MM.1S (cell line): Measurements from ENCODE around the gene HSFX4.
A peak's percentile ranks its signal among the peaks of the same experiment; 100 is the strongest.

Experiments used
- DNase-seq: peaks from one replicate; pipeline ENCODE4 v3.0.0-alpha.2; 2015
- H2AFZ ChIP-seq: fragments of 300-600 bp; sonication (generic); 2 replicates; pipeline ENCODE4 v1.6.0; 2016; ENCODE audit warnings: antibody characterized with exemption, low read length
- H3F3A ChIP-seq: fragments of 300-600 bp; sonication (generic); 2 replicates; pipeline ENCODE4 v1.6.1; 2016; ENCODE audit warnings: mild to moderate bottlenecking, antibody characterized with exemption, low read length, moderate library complexity, mixed read lengths; ENCODE audit not compliant: insufficient read depth
- H3K27ac ChIP-seq: fragments of 300-600 bp; sonication (generic); 2 replicates; pipeline ENCODE4 v1.5.1; 2016; ENCODE audit warnings: mild to moderate bottlenecking, low read length
- H3K27me3 ChIP-seq: fragments of 300-600 bp; sonication (generic); replicated peaks from 2 replicates; pipeline ENCODE4 v1.6.0; 2016; ENCODE audit warnings: low read length; ENCODE audit not compliant: insufficient read depth
- H3K36me3 ChIP-seq: fragments of 300-600 bp; sonication (generic); replicated peaks from 2 replicates; pipeline ENCODE4 v1.6.1; 2016; ENCODE audit warnings: mild to moderate bottlenecking, low read length, mixed read lengths; ENCODE audit not compliant: insufficient read depth
- H3K4me1 ChIP-seq: fragments of 300-600 bp; sonication (generic); 2 replicates; pipeline ENCODE4 v1.6.1; 2016; ENCODE audit warnings: low read length, mixed read lengths
- H3K4me2 ChIP-seq: fragments of 300-600 bp; sonication (generic); 2 replicates; pipeline ENCODE4 v1.6.0; 2016; ENCODE audit warnings: low read depth, low read length
- H3K4me3 ChIP-seq: fragments of 300-600 bp; sonication (generic); 2 replicates; pipeline ENCODE4 v1.5.1; 2016; ENCODE audit warnings: low read length, mixed read lengths
- H3K79me2 ChIP-seq: fragments of 300-600 bp; sonication (generic); 2 replicates; pipeline ENCODE4 v1.6.1; 2016; ENCODE audit warnings: mixed run types, low read length, mixed read lengths
- H3K9ac ChIP-seq: fragments of 300-600 bp; sonication (generic); 2 replicates; pipeline ENCODE4 v1.6.1; 2016; ENCODE audit warnings: low read length, mixed read lengths
- H3K9me2 ChIP-seq: fragments of 300-600 bp; sonication (generic); replicated peaks from 2 replicates; pipeline ENCODE4 v1.6.1; 2016; ENCODE audit warnings: mild to moderate bottlenecking, low read length, mixed read lengths; ENCODE audit not compliant: insufficient read depth
- H3K9me3 ChIP-seq: fragments of 300-600 bp; sonication (generic); replicated peaks from 2 replicates; pipeline ENCODE4 v1.6.1; 2016; ENCODE audit warnings: mild to moderate bottlenecking, low read length, mixed read lengths; ENCODE audit not compliant: insufficient read depth
- H4K20me1 ChIP-seq: fragments of 300-600 bp; sonication (generic); 2 replicates; pipeline ENCODE4 v1.6.1; 2016; ENCODE audit warnings: mild to moderate bottlenecking, low read length, moderate library complexity, mixed read lengths; ENCODE audit not compliant: insufficient read depth
- EZH2 ChIP-seq: fragments of 300-600 bp; sonication (generic); optimal IDR thresholded peaks from 2 replicates; pipeline ENCODE3; 2017; ENCODE audit warnings: low read depth, mild to moderate bottlenecking, antibody characterized with exemption, low read length, mixed read lengths
- EZH2phosphoT487 ChIP-seq: fragments of 300-600 bp; sonication (generic); IDR thresholded peaks from 2 replicates; pipeline ENCODE4 v1.6.1; 2018; ENCODE audit warnings: antibody characterized with exemption, low read length
- TF ChIP-seq, protein P1 (sequence below): fragments of 300-600 bp; sonication (generic); IDR thresholded peaks from 2 replicates; pipeline ENCODE4 v1.5.1; 2016; ENCODE audit warnings: antibody characterized with exemption, low read length, mixed read lengths

HSFX4 gene

DNA sequence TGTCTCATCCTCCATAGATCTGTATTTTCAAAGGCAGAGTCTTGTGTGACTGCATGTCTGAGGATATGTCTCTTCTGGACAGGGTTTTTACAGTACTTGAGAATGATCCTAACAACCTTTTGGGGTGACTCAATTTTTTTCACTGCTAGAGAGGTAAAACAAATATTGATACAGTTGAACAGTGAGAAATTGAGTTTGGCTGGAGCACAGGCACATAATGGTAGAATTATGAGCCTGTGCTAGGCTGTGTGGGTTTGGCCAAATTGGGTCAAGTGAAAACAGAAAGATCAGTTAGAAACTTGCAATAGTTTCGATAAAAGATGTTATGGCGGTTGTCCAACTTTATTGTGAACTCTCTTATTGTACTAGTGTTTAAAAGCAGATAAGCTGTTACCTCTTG, 32.2 kb downstream of the HSFX4 start:
- no peak overlapping the region for H2AFZ ChIP-seq
- TF ChIP-seq, protein P1, sequence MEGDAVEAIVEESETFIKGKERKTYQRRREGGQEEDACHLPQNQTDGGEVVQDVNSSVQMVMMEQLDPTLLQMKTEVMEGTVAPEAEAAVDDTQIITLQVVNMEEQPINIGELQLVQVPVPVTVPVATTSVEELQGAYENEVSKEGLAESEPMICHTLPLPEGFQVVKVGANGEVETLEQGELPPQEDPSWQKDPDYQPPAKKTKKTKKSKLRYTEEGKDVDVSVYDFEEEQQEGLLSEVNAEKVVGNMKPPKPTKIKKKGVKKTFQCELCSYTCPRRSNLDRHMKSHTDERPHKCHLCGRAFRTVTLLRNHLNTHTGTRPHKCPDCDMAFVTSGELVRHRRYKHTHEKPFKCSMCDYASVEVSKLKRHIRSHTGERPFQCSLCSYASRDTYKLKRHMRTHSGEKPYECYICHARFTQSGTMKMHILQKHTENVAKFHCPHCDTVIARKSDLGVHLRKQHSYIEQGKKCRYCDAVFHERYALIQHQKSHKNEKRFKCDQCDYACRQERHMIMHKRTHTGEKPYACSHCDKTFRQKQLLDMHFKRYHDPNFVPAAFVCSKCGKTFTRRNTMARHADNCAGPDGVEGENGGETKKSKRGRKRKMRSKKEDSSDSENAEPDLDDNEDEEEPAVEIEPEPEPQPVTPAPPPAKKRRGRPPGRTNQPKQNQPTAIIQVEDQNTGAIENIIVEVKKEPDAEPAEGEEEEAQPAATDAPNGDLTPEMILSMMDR: no peak
- TF ChIP-seq EZH2: no peak
- no peak for TF ChIP-seq EZH2phosphoT487
- no peak for DNase-seq
- H3K27ac ChIP-seq: no peak overlapping the region
- H3K4me1 ChIP-seq: no peaks in the 10 kb centered on the region
- H3K9me3 ChIP-seq: no peaks in the 10 kb centered on the region
- no peaks in the 10 kb centered on the region for H3K9me2 ChIP-seq
- no peaks in the 10 kb centered on the region for H3F3A ChIP-seq
- H4K20me1 ChIP-seq: no peaks in the 10 kb centered on the region
- no peak overlapping the region for H3K9ac ChIP-seq
- H3K36me3 ChIP-seq: no peaks in the 10 kb centered on the region
- H3K4me3 ChIP-seq: no peak overlapping the region
- H3K27me3 ChIP-seq: no peaks in the 10 kb centered on the region
- H3K4me2 ChIP-seq: no peak overlapping the region
- no peaks in the 10 kb centered on the region for H3K79me2 ChIP-seq

DNA sequence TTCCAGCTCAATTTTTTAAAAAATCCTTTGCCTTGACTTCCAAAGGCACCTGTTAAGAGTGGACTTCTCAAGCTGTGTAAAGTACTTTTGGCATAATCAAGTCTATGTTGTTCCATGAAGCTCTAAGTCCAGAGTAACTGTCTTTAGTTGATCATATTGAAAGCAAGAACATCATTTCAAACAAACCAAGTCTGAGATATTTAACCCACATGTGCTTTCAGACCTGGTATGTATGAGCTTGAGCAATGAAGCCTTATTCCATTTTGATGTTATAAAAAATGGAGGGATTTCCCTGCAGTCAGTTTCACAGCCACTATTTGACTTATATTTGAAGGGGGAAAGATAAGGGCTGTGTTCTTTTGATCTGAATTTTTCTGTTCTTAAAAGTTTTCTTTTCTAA, 32.6 kb downstream of the HSFX4 start:
- no peaks in the 10 kb centered on the region for H3K36me3 ChIP-seq
- H3K27me3 ChIP-seq: no peaks in the 10 kb centered on the region
- H3F3A ChIP-seq: no peaks in the 10 kb centered on the region
- H3K4me3 ChIP-seq: no peak overlapping the region
- H3K79me2 ChIP-seq: no peaks in the 10 kb centered on the region
- DNase-seq: no peak
- H4K20me1 ChIP-seq: no peaks in the 10 kb centered on the region
- no peak overlapping the region for H3K4me2 ChIP-seq
- TF ChIP-seq, protein P1: no peak
- TF ChIP-seq EZH2phosphoT487: no peak
- no peak for TF ChIP-seq EZH2
- no peaks in the 10 kb centered on the region for H3K4me1 ChIP-seq
- H3K27ac ChIP-seq: no peak overlapping the region
- H3K9me3 ChIP-seq: no peaks in the 10 kb centered on the region
- no peaks in the 10 kb centered on the region for H3K9me2 ChIP-seq
- H2AFZ ChIP-seq: no peak overlapping the region
- no peak overlapping the region for H3K9ac ChIP-seq

DNA sequence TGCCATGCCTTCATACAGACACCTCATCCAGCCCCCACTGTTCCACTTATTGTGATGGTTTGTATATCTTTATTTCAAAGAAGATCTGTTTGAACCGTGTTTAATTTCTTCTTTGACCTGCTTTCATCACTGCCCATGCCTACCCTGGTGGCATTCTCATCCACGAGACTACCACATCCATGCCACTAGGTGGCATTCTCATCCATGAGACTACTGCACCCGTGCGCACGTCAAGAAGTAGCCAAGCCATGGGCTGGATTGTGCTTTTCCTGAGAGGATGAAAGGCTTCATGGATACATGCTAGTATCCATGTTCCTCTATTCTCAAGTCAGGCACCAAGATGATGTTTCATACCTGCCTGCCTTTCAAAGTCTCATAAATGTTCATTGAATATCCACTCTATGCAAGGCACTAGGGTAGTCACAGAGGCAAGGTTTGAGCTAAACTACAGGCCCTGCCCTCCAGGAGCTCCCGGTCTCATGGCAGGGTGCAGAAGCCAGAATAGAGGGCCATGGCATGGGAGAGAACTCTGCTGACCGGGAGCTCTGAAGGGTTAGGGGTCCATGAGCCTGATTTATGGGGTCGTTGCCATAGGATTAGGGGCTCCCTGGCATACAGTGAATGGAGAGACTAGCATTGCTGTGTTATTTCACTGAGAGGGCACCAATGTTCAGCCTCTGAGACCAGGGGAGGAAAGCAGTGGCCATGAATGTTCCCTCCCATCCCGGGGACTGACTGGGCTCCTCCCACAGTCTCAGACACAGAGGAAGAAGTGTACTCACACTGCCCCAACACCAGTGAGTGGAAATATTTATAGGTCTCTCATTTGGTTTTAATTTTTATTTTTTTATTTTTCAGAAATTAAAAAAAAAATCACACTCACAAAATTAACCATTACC, 33.7 kb downstream of the HSFX4 start:
- H3K36me3 ChIP-seq: no peaks in the 10 kb centered on the region
- no peaks in the 10 kb centered on the region for H3F3A ChIP-seq
- H3K9me3 ChIP-seq: no peaks in the 10 kb centered on the region
- H3K4me1 ChIP-seq: no peaks in the 10 kb centered on the region
- H4K20me1 ChIP-seq: no peaks in the 10 kb centered on the region
- TF ChIP-seq, protein P1: peak; percentile 56
- no peak for TF ChIP-seq EZH2phosphoT487
- H3K27me3 ChIP-seq: no peaks in the 10 kb centered on the region
- H3K79me2 ChIP-seq: no peaks in the 10 kb centered on the region
- H3K4me3 ChIP-seq: no peak overlapping the region
- H3K4me2 ChIP-seq: no peak overlapping the region
- no peak overlapping the region for H3K27ac ChIP-seq
- H2AFZ ChIP-seq: no peak overlapping the region
- peak; percentile 6 for DNase-seq
- no peaks in the 10 kb centered on the region for H3K9me2 ChIP-seq
- H3K9ac ChIP-seq: no peak overlapping the region
